ENCODE data around the gene DPP8.

Gene DPP8

DNA sequence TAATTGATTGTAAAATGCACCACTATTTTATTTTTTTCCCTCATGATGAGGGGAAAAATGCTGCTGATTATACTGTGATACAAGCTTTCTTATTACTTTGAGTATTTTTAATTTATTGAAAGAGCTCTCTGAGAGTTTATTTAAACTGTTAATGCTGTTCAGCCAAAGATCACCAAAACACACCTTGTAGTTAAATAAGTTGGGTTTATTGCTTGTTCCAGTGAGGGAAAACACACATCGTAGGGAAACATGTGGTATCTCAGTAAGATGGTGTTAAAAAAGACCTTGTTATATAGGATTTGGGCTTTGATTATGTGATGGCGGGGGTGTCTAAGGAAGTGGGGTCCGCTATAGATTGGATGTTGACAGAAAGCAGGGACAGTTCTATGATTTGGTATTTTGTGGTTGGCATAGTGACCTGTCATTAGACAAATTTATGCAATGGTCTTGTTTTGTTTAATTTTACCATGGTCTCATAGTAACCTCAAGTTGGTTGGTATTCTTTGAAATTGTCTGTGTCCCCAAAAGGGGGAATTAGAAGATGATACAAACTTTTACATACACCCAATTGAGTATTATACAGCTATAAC is 23.8 kb upstream of the DPP8 start:
- no peaks in the 10 kb centered on the region for H3K27me3 ChIP-seq (ENCODE audit: insufficient read depth, low read length)
- no peaks in the 10 kb centered on the region for H3K9me3 ChIP-seq (ENCODE audit: insufficient read depth, low read depth, low read length)
- H3K27ac ChIP-seq (ENCODE audit: low read length), result no peak overlapping the region
- no peaks in the 10 kb centered on the region for H3K4me1 ChIP-seq (ENCODE audit: insufficient read depth, low read length)
- H3K4me3 ChIP-seq (ENCODE audit: low read length), result no peak overlapping the region
- peaks cover 8% of the 10 kb centered on the region; the same call in 1 of the 2 replicates for H3K36me3 ChIP-seq (ENCODE audit: insufficient read depth, low read depth, low read length)
- no peak overlapping the region for H3K9ac ChIP-seq (ENCODE audit: low read depth, low read length)

DNA sequence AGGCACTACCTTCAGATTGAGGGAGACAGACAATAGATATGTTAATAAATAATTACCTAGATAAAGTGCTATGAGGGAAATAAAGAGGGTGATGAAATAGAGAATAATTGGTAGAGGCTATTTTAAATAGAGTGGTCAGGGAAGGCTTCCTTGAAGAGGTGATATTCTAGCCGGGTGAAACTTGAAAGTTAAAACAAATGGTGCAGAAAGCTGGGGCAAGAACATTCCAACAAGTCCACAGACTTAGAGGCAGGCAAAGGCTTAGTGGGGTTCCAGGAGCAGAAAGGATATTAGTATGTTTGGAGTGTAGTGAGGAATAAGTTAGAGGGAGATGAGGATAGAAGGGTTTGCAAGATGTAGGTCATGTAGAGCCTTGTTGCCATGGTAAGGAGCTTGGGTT is 22.8 kb upstream of the DPP8 start:
- H3K4me3 ChIP-seq (ENCODE audit: low read length), result no peak overlapping the region
- H3K27me3 ChIP-seq (ENCODE audit: insufficient read depth, low read length), result no peaks in the 10 kb centered on the region
- H3K9ac ChIP-seq (ENCODE audit: low read depth, low read length), result no peak overlapping the region
- H3K4me1 ChIP-seq (ENCODE audit: insufficient read depth, low read length), result no peaks in the 10 kb centered on the region
- H3K9me3 ChIP-seq (ENCODE audit: insufficient read depth, low read depth, low read length), result no peaks in the 10 kb centered on the region
- no peak overlapping the region for H3K27ac ChIP-seq (ENCODE audit: low read length)
- H3K36me3 ChIP-seq (ENCODE audit: insufficient read depth, low read depth, low read length), result peaks cover 17% of the 10 kb centered on the region

DNA sequence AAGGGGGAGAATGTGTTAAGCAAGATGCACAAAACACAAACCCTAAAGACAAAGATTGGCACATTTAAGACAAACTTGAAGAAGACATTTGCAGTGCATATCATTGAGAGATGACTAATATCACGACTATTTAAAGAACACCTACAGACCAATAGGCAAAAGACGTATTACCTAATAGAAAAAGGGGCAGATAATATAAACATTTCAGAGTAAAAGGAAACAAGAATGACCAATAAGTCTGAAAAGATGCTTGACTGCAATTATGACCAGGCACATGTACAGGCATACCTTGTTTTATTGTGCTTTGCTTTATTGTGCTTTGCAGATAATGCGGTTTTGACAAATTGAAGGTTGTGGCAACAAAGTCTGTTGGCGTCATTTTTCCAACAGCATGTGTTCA is 17.7 kb upstream of the DPP8 start:
- Histone ChIP-seq H3K9me3 (ENCODE audit: insufficient read depth, low read depth, low read length) (no peaks in the 10 kb centered on the region), H3K27ac (ENCODE audit: low read length) (no peak overlapping the region), H3K4me3 (ENCODE audit: low read length) (no peak overlapping the region), H3K4me1 (ENCODE audit: insufficient read depth, low read length) (peaks cover 15% of the 10 kb centered on the region), H3K27me3 (ENCODE audit: insufficient read depth, low read length) (no peaks in the 10 kb centered on the region), H3K9ac (ENCODE audit: low read depth, low read length) (no peak overlapping the region), H3K36me3 (ENCODE audit: insufficient read depth, low read depth, low read length) (peaks cover 20% of the 10 kb centered on the region)

DNA sequence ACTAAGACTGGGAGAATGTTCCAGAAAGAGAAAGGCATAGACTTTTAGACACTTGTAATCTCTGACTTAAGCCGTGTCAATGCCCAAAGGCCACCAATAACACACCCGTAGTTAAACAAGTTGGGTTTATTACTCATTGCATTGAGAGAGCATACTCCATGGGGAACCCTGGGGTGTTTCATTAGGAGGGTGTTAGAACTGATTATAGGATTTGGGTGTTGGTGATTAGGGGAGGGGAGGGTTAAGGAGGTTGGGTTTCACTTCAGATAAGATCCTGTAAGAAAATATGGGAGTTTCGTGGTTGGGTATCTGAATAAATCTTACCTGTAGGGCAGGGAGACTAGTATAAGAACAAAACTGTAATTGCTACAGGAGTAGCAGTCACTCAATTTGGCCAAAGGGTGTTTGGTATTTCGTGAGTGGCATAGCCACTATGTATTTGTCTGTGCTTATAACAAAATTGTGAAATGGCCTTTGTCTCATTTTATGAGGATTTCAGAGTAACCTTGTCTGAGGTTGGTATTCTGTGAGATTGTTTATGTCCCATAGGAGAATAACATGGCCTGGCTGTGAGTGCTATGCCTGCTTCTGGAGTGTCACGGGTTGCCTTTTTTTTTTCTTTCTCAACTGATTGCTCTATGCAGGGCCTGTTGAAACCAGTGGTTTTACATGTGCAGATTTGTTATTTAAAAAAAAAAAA is 15.7 kb upstream of the DPP8 start:
- H3K4me3 ChIP-seq (ENCODE audit: low read length), result peak overlapping the region; percentile 49; the same call in 1 of the 2 replicates
- peaks cover 15% of the 10 kb centered on the region for H3K4me1 ChIP-seq (ENCODE audit: insufficient read depth, low read length)
- peaks cover 20% of the 10 kb centered on the region for H3K36me3 ChIP-seq (ENCODE audit: insufficient read depth, low read depth, low read length)
- no peaks in the 10 kb centered on the region for H3K27me3 ChIP-seq (ENCODE audit: insufficient read depth, low read length)
- peak overlapping the region; percentile 10; the same call in 1 of the 2 replicates for H3K9ac ChIP-seq (ENCODE audit: low read depth, low read length)
- no peak overlapping the region for H3K27ac ChIP-seq (ENCODE audit: low read length)
- no peaks in the 10 kb centered on the region for H3K9me3 ChIP-seq (ENCODE audit: insufficient read depth, low read depth, low read length)

DNA sequence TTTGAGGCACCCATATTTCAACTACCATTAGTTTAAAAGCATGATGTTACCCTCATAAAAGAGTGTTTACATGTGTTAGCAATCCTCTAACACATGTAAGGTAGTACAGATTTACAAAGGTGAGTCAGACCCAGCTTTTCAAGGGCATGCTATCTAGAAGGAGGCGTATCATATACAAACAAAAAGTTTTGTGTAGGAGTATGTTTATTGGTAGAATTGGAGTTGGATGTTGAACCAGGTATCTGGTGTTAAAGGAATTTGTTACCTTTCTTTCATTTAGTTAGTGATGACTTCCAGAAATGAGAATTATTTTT is 15.2 kb upstream of the DPP8 start:
- Histone ChIP-seq H3K9me3 (ENCODE audit: insufficient read depth, low read depth, low read length) (no peaks in the 10 kb centered on the region), H3K4me3 (ENCODE audit: low read length) (peak overlapping the region; percentile 49; the same call in 1 of the 2 replicates), H3K9ac (ENCODE audit: low read depth, low read length) (peak overlapping the region; percentile 10; the same call in 1 of the 2 replicates), H3K4me1 (ENCODE audit: insufficient read depth, low read length) (peaks cover 15% of the 10 kb centered on the region), H3K27me3 (ENCODE audit: insufficient read depth, low read length) (no peaks in the 10 kb centered on the region), H3K27ac (ENCODE audit: low read length) (no peak overlapping the region), H3K36me3 (ENCODE audit: insufficient read depth, low read depth, low read length) (peaks cover 20% of the 10 kb centered on the region)

DNA sequence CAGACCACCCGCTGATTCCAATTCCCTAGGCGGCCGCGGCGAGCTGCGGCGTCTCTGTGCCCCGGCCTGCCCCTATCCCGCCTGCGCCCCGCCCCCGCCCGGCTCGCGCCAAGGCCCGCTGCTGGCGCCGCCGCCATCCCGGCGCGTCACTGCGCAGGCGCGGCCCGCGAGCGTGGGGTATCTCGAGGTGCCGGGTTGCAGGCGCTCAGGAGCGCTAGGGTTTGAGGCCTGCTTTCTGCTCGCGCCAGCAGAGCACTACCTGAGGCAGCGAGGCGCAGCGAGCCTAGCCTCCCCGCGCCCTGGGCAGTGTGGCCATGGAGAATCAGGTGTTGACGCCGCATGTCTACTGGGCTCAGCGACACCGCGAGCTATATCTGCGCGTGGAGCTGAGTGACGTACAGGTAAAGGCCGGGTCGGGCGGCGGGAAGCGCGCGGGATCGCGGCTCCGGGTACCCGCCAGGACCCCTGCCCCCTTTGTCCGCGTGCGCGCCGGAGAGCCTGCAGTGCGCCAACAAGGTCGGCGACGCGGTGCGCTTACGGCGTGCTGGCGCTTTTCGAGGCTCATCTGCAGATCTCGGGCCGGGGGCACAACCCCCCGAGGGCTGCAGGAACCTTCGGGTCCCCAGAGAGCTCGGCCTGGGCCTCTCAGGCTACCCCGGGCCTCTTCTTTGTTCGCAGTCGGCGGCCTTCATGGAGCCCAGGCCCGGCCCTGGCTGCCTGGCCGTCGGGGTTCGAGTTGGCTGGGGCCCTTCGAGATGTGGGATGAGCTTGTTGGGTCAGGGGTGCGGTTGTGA is 13.0 kb upstream of the DPP8 start, which contains the start of gene HACD3:
Gene HACD3, plus strand, starts transcription at position 146 of the 794 bp plus-strand sequence. Its CDS starts 169 bp downstream, at position 315.
- Histone ChIP-seq H3K4me1 (ENCODE audit: insufficient read depth, low read length) (peaks cover 15% of the 10 kb centered on the region), H3K9ac (ENCODE audit: low read depth, low read length) (peak within 1 kb of the TSS; percentile 99), H3K27me3 (ENCODE audit: insufficient read depth, low read length) (no peaks in the 10 kb centered on the region), H3K27ac (ENCODE audit: low read length) (peak within 1 kb of the TSS; percentile 81), H3K36me3 (ENCODE audit: insufficient read depth, low read depth, low read length) (peaks cover 9% of the 10 kb centered on the region; the same call in 1 of the 2 replicates), H3K9me3 (ENCODE audit: insufficient read depth, low read depth, low read length) (no peaks in the 10 kb centered on the region), H3K4me3 (ENCODE audit: low read length) (peak within 1 kb of the TSS; percentile 96)

DNA sequence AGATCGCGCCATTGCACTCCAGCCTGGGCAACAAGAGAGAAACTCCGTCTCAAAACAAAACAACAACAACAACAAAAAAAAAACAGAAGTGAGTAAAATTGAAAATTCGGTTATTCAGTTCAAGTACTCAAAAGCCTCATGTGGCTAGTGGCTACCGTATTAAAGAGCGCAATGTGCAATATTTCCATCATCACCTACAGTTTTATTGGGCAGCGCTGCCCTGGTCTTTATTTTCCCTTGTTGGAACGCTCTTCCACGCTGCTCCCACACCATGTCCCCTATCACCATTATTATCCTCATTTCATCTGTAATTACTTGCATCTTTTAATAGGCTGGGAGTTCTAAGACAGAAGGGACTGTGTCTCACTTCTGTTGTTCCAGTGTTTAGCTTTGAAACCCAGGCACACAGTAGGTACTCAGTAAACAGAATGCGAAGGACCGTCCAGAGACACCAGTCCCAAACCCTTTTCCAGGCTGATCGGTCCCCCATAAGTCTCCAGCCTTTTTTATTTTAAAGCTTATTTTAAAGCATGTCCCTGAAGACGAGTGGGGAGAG is 12.4 kb upstream of the DPP8 start:
- no peak overlapping the region for H3K27ac ChIP-seq (ENCODE audit: low read length)
- peaks cover 15% of the 10 kb centered on the region for H3K4me1 ChIP-seq (ENCODE audit: insufficient read depth, low read length)
- H3K27me3 ChIP-seq (ENCODE audit: insufficient read depth, low read length), result no peaks in the 10 kb centered on the region
- H3K36me3 ChIP-seq (ENCODE audit: insufficient read depth, low read depth, low read length), result peaks cover 5% of the 10 kb centered on the region; the same call in 1 of the 2 replicates
- H3K9me3 ChIP-seq (ENCODE audit: insufficient read depth, low read depth, low read length), result no peaks in the 10 kb centered on the region
- peak overlapping the region; percentile 99 for H3K9ac ChIP-seq (ENCODE audit: low read depth, low read length)
- peak overlapping the region; percentile 96 for H3K4me3 ChIP-seq (ENCODE audit: low read length)

DNA sequence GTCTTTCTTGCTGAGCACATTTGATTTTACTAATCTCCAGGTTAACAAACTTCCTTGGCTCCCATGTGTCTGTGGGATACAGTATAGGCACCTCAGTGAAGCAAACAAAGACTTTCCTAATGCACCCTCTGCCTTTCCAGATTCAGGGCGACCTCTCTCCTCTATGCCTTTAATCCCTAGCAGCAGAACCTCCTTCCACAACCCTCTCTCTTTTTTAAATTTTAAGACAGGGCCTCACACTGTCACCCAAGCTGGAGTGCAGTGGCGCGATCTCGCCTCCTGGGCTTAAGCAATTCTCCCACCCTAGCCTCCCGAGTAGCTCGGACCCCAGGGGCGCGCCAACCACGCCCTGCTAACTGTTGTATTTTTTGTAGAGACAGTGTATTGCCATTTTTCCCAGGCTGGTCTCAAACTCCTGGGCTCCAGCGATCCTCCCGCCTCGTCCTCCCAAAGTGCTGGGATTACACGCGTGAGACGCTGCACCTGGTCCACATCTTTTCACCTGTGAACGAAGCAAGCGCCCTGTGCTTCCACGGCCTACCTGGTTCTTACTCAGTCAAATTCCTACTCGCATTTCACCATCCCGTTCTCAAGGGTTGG is 11.1 kb upstream of the DPP8 start:
- no peak overlapping the region for H3K27ac ChIP-seq (ENCODE audit: low read length)
- H3K4me1 ChIP-seq (ENCODE audit: insufficient read depth, low read length), result peaks cover 15% of the 10 kb centered on the region
- no peak overlapping the region for H3K4me3 ChIP-seq (ENCODE audit: low read length)
- no peak overlapping the region for H3K9ac ChIP-seq (ENCODE audit: low read depth, low read length)
- H3K27me3 ChIP-seq (ENCODE audit: insufficient read depth, low read length), result no peaks in the 10 kb centered on the region
- no peaks in the 10 kb centered on the region for H3K9me3 ChIP-seq (ENCODE audit: insufficient read depth, low read depth, low read length)
- H3K36me3 ChIP-seq (ENCODE audit: insufficient read depth, low read depth, low read length), result no peaks in the 10 kb centered on the region

DNA sequence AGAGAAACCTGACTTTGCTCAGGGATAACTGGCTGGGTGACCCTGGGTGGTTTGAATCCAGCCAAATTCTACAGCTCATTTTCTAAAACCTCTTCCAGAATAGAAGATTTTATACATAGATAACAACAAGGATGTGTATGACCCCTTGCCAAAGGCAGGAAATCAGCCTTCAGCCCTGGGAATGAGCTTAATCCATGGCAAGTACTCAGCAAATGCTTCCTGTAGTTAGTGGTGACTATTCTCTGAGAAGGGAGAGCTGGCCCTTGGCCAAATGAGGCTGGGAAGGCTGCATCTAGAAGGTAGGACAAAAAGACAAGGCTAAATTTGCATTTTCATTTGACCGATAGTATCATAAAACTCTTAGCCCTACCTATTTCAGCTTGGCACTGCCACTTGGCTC is 8.1 kb upstream of the DPP8 start:
- H3K27me3 ChIP-seq (ENCODE audit: insufficient read depth, low read length), result no peaks in the 10 kb centered on the region
- no peak overlapping the region for H3K27ac ChIP-seq (ENCODE audit: low read length)
- H3K4me1 ChIP-seq (ENCODE audit: insufficient read depth, low read length), result no peaks in the 10 kb centered on the region
- no peak overlapping the region for H3K4me3 ChIP-seq (ENCODE audit: low read length)
- no peaks in the 10 kb centered on the region for H3K9me3 ChIP-seq (ENCODE audit: insufficient read depth, low read depth, low read length)
- H3K9ac ChIP-seq (ENCODE audit: low read depth, low read length), result no peak overlapping the region; the same call in 1 of the 2 replicates
- no peaks in the 10 kb centered on the region for H3K36me3 ChIP-seq (ENCODE audit: insufficient read depth, low read depth, low read length)

DNA sequence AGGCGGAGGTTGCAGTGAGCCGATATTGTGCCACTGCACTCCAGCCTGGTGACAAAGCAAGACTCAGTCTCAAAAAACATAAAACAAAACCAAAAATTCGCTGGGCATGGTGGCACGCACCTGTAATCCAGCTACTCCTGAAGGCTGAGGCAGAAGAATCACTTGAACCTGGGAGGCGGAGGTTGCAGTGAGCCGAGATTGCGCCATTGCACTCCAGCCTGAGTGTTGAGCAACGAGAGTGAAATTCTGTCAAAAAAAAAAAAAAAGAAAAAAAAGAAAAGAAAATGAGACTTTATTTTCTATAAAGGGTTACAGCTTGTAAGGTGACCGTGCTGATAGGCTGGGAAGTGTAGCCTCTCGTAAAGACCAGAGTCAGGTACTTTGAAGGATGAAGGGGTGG is 6.7 kb upstream of the DPP8 start:
- Histone ChIP-seq H3K36me3 (ENCODE audit: insufficient read depth, low read depth, low read length) (no peaks in the 10 kb centered on the region), H3K27ac (ENCODE audit: low read length) (no peak overlapping the region), H3K27me3 (ENCODE audit: insufficient read depth, low read length) (no peaks in the 10 kb centered on the region), H3K4me3 (ENCODE audit: low read length) (no peak overlapping the region), H3K9me3 (ENCODE audit: insufficient read depth, low read depth, low read length) (no peaks in the 10 kb centered on the region), H3K9ac (ENCODE audit: low read depth, low read length) (no peak overlapping the region), H3K4me1 (ENCODE audit: insufficient read depth, low read length) (no peaks in the 10 kb centered on the region)

DNA sequence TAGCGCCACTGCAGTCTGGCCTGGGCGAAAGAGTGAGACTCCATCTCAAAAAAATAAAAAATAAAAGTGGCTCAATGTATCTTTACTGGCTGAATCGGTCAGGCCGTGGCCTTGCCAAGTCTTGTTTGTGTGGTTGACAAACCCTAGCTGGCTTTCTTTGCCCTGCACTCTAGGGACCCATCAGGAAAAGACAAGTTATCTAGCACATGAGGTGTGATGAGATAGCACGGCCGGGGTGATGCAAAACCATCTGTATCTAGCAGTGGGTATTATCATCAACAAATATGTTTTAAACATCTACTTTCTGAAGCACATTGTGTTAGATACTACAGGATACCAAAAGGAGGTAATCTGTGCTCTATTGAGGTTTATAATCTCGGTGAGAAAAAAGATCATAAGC is 3.9 kb upstream of the DPP8 start:
- Histone ChIP-seq H3K27ac (ENCODE audit: low read length) (no peak overlapping the region), H3K36me3 (ENCODE audit: insufficient read depth, low read depth, low read length) (no peaks in the 10 kb centered on the region), H3K9ac (ENCODE audit: low read depth, low read length) (no peak overlapping the region), H3K27me3 (ENCODE audit: insufficient read depth, low read length) (no peaks in the 10 kb centered on the region), H3K9me3 (ENCODE audit: insufficient read depth, low read depth, low read length) (no peaks in the 10 kb centered on the region), H3K4me1 (ENCODE audit: insufficient read depth, low read length) (peaks cover 4% of the 10 kb centered on the region; the same call in 1 of the 2 replicates), H3K4me3 (ENCODE audit: low read length) (no peak overlapping the region)

All from iPS-20b (cell line).